Peyer's patch (tissue), 4 donors: Measurements from ENCODE around the gene RASSF3.

ENCODE experiments used
- POLR2A ChIP-seq, 2 donors: fragments of 450-650 bp; IDR thresholded peaks; one replicate each; pipeline ENCODE4 v1.5.1; 2017; ENCODE audit warnings: antibody characterized with exemption in 2 of 2, mild to moderate bottlenecking in 2 of 2, moderate library complexity in 2 of 2
- TF ChIP-seq, protein P1 (sequence below), 6 experiments: fragments of 450-650 bp in 4 of 6; fragments of 200-600 bp in 2 of 6; sonication (generic) in 1 of 6; IDR thresholded peaks; one replicate each; pipeline ENCODE4 v1.5.1; 2017 to 2019; ENCODE audit warnings: antibody characterized with exemption in 6 of 6, mild to moderate bottlenecking in 3 of 6, moderate library complexity in 1 of 6

DNA sequence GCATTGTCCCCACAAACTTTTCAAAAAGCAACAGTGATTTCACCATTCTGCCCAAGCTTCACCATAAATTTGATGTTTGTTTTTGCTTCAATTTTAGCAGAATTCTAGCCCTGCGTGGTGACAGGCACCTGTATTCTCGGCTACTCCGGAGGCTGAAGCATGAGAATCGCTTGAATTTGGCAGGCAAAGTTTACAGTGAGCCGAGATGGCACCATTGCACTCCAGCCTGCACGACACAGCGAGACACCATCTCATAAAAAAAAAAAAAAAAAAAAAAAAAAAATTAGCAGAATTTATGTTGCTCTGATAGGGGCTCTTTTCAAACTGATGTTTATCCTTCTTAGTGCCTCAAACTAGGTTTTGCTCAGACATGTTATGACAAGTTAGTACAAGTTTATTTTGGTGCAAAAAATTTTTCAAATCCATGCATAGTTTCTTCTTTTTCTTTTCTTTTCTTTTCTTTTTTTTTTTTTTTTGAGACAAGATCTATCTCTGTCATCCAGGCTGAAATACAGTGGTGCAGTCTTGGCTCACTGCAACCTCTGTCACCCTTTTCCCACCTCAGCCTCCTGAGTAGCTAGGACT is 24.3 kb downstream of the RASSF3 start:
- TF ChIP-seq, protein P1, sequence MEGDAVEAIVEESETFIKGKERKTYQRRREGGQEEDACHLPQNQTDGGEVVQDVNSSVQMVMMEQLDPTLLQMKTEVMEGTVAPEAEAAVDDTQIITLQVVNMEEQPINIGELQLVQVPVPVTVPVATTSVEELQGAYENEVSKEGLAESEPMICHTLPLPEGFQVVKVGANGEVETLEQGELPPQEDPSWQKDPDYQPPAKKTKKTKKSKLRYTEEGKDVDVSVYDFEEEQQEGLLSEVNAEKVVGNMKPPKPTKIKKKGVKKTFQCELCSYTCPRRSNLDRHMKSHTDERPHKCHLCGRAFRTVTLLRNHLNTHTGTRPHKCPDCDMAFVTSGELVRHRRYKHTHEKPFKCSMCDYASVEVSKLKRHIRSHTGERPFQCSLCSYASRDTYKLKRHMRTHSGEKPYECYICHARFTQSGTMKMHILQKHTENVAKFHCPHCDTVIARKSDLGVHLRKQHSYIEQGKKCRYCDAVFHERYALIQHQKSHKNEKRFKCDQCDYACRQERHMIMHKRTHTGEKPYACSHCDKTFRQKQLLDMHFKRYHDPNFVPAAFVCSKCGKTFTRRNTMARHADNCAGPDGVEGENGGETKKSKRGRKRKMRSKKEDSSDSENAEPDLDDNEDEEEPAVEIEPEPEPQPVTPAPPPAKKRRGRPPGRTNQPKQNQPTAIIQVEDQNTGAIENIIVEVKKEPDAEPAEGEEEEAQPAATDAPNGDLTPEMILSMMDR (IDR thresholded peaks at IDR 0.05), result no peak
- TF ChIP-seq POLR2A (IDR thresholded peaks at IDR 0.05), result no peak
